K562 (cell line): ENCODE data around the gene SH3BGRL2.

Experiments
- ARNT ChIP-seq, 2 experiments: fragments of 450-650 bp; IDR thresholded peaks; 2 replicates each; pipeline ENCODE4 v1.6.1; 2016; ENCODE audit warnings: mild to moderate bottlenecking in 1 of 2
- FIP1L1 ChIP-seq: fragments of 200-400 bp; formaldehyde crosslinking; IDR thresholded peaks from 2 replicates; pipeline ENCODE4 v1.6.1; 2018; ENCODE audit warnings: mild to moderate bottlenecking, low read depth, low read length; ENCODE audit not compliant: poor library complexity, severe bottlenecking
- JUN ChIP-seq, 2 experiments: sonication (generic) in 1 of 2; formaldehyde crosslinking in 1 of 2; IDR thresholded peaks; 2 replicates each; pipeline versions ENCODE4 v1.6.1 to v1.8.0; 2012 to 2022; ENCODE audit warnings: borderline replicate concordance in 2 of 2, mild to moderate bottlenecking in 2 of 2, improper control_type of control experiment in 1 of 2, low read depth in 1 of 2, low read length in 1 of 2, missing genetic modification reagents in 1 of 2
- NRF1 ChIP-seq, 2 experiments: fragments of 450-650 bp; IDR thresholded peaks in 1 of 2; conservative IDR thresholded peaks in 1 of 2; 2 replicates each; pipeline ENCODE4 v1.6.1; 2014; ENCODE audit warnings: mild to moderate bottlenecking in 2 of 2
- POLR2AphosphoS2 ChIP-seq: IDR thresholded peaks from 2 replicates; pipeline ENCODE4 v1.6.1; 2012; ENCODE audit warnings: low read length, improper control_type of control experiment
- TF ChIP-seq, protein P1 (sequence below), 3 experiments: IDR thresholded peaks in 2 of 3; conservative IDR thresholded peaks in 1 of 3; 2 replicates each; pipeline ENCODE4 v1.5.1; 2011 to 2012; ENCODE audit warnings: low read length in 3 of 3, mild to moderate bottlenecking in 3 of 3, control low read depth in 2 of 3, improper control_type of control experiment in 1 of 3, inconsistent platforms in 1 of 3, low read depth in 1 of 3, mixed read lengths in 1 of 3, moderate library complexity in 1 of 3; ENCODE audit not compliant: insufficient read depth in 2 of 3
- TF ChIP-seq, protein P2 (sequence below): fragments of 250-450 bp; sonication (Bioruptor Pico); IDR thresholded peaks from 2 replicates; pipeline ENCODE4 v1.5.0; 2021; ENCODE audit warnings: mild to moderate bottlenecking, borderline replicate concordance

DNA sequence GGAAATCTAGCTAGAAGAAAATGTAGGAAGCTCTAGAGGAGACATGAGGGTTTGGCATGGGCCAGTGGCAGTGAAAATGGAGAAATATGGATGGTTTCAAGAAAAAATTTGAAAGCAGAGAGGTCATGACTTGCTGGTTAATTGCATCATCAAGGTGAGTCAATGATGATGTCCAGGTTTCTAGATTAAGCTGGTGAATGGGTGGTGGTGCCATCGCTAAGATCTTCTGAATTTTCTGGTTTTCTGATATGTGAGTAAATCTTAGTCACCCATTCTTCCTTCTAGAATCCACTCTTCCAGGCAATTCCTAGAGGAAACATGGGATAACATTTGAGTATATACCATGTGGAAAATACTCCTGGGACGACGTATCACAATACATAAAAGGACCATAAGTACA, 25.0 kb downstream of the SH3BGRL2 start:
- TF ChIP-seq FIP1L1 (no peak), NRF1 (conservative IDR thresholded peaks at IDR 0.05 in 1 of 2, IDR thresholded peaks at IDR 0.05 in 1 of 2) (no peak), JUN (IDR thresholded peaks at IDR 0.05; ENCODE audit: borderline replicate concordance, low read depth, low read length) (no peak), JUN (CRISPR knock-in tag; IDR thresholded peaks at IDR 0.05; ENCODE audit: borderline replicate concordance) (no peak), POLR2AphosphoS2 (no peak), ARNT (IDR thresholded peaks at IDR 0.05) (no peak)
- TF ChIP-seq, protein P1, sequence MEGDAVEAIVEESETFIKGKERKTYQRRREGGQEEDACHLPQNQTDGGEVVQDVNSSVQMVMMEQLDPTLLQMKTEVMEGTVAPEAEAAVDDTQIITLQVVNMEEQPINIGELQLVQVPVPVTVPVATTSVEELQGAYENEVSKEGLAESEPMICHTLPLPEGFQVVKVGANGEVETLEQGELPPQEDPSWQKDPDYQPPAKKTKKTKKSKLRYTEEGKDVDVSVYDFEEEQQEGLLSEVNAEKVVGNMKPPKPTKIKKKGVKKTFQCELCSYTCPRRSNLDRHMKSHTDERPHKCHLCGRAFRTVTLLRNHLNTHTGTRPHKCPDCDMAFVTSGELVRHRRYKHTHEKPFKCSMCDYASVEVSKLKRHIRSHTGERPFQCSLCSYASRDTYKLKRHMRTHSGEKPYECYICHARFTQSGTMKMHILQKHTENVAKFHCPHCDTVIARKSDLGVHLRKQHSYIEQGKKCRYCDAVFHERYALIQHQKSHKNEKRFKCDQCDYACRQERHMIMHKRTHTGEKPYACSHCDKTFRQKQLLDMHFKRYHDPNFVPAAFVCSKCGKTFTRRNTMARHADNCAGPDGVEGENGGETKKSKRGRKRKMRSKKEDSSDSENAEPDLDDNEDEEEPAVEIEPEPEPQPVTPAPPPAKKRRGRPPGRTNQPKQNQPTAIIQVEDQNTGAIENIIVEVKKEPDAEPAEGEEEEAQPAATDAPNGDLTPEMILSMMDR (IDR thresholded peaks at IDR 0.05 in 2 of 3, conservative IDR thresholded peaks at IDR 0.05 in 1 of 3; ENCODE audit: insufficient read depth in 2 of 3, low read depth in 1 of 3, low read length in 3 of 3) = no peak
- TF ChIP-seq, protein P2, sequence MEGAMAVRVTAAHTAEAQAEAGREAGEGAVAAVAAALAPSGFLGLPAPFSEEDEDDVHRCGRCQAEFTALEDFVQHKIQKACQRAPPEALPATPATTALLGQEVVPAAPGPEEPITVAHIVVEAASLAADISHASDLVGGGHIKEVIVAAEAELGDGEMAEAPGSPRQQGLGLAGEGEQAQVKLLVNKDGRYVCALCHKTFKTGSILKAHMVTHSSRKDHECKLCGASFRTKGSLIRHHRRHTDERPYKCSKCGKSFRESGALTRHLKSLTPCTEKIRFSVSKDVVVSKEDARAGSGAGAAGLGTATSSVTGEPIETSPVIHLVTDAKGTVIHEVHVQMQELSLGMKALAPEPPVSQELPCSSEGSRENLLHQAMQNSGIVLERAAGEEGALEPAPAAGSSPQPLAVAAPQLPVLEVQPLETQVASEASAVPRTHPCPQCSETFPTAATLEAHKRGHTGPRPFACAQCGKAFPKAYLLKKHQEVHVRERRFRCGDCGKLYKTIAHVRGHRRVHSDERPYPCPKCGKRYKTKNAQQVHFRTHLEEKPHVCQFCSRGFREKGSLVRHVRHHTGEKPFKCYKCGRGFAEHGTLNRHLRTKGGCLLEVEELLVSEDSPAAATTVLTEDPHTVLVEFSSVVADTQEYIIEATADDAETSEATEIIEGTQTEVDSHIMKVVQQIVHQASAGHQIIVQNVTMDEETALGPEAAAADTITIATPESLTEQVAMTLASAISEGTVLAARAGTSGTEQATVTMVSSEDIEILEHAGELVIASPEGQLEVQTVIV (CRISPR knock-in tag) = no peak
